HCT116 (cell line): ENCODE results near the gene STIL. TPM values are rescaled to one million over a fixed set of nuclear protein-coding genes. Genes with fewer than 3 reads are reported as not detected.

Experiments used
- ATAC-seq: fragments of 200-7000 bp; cut with Tn5 transposase; 2 replicates; pipeline ENCODE4 v1.9.1; 2020; ENCODE audit warnings: mild to moderate bottlenecking, moderate library complexity
- BruUV-seq: library from RNA; stranded (reverse); fragments of 400-500 nt; replicated peaks from 2 replicates; lab custom pipeline; 2021; lab: Mats Ljungman, UMichigan
- CTCF ChIA-PET: fragments of 300-600 bp; sonication (Branson Sonifier 250); formaldehyde crosslinking; loops from one replicate; lab custom pipeline; 2021; ENCODE audit warnings: antibody characterized with exemption; lab: Charles Lee
- POLR2A ChIA-PET: fragments of 300-600, 350-600 bp; sonication (Branson Sonifier 250); formaldehyde crosslinking; loops from one replicate; lab custom pipeline; 2021; ENCODE audit warnings: antibody characterized with exemption; lab: Charles Lee
- RAD21 ChIA-PET, 2 experiments: fragments of 300-600 bp; sonication (Branson Sonifier 250); formaldehyde crosslinking; loops; one replicate each; lab custom pipeline; 2023; ENCODE audit warnings: low total read pairs in 2 of 2; ENCODE audit not compliant: uncharacterized antibody in 2 of 2, unreplicated experiment in 2 of 2, low non-redundant PET in 1 of 2; lab: Charles Lee
- DNase-seq: peaks from one replicate; pipeline ENCODE4 v3.0.0-alpha.2; 2010; ENCODE audit warnings: low read depth, low spot score
- H2AFZ ChIP-seq: fragments of 200-600 bp; shearing (Covaris generic), sonication (generic); 2 replicates; pipeline ENCODE4 v1.6.1; 2017; ENCODE audit warnings: low read depth, mixed run types, mixed read lengths, antibody characterized with exemption, low read length; ENCODE audit not compliant: poor library complexity, severe bottlenecking
- H3K27ac ChIP-seq: 2 replicates; pipeline ENCODE4 v1.5.1; 2012; ENCODE audit warnings: low read depth, low read length
- H3K27me3 ChIP-seq: fragments of 200-600 bp; sonication (generic); 2 replicates; pipeline ENCODE4 v1.6.1; 2016; ENCODE audit warnings: mixed run types, low read length, mixed read lengths; ENCODE audit not compliant: insufficient read depth
- H3K36me3 ChIP-seq, 2 experiments: fragments of 200-500 bp in 1 of 2; fragments of 200-600 bp in 1 of 2; sonication (Bioruptor generic) in 1 of 2; sonication (generic) in 1 of 2; 2 replicates each; pipeline versions ENCODE4 v1.5.1 to v1.6.1; 2014 to 2016; ENCODE audit warnings: low read length in 2 of 2, inconsistent platforms in 1 of 2, mixed read lengths in 1 of 2, mixed run types in 1 of 2; ENCODE audit not compliant: insufficient read depth in 2 of 2, control insufficient read depth in 1 of 2
- H3K4me1 ChIP-seq, 2 experiments: fragments of 200-600 bp in 1 of 2; sonication (generic) in 1 of 2; 2 replicates each; pipeline versions ENCODE4 v1.5.1 to v1.6.1; 2012 to 2017; ENCODE audit warnings: low read length in 2 of 2, inconsistent platforms in 1 of 2, mild to moderate bottlenecking in 1 of 2, mixed read lengths in 1 of 2, mixed run types in 1 of 2, moderate library complexity in 1 of 2; ENCODE audit not compliant: insufficient read depth in 2 of 2, control insufficient read depth in 1 of 2
- H3K4me2 ChIP-seq: fragments of 200-600 bp; sonication (generic); 2 replicates; pipeline ENCODE4 v1.6.1; 2017; ENCODE audit warnings: mixed run types, low read length, mixed read lengths
- H3K4me3 ChIP-seq, 2 experiments: fragments of 200-600 bp in 1 of 2; sonication (generic) in 1 of 2; replicated peaks in 1 of 2; 2 replicates each; pipeline ENCODE4 v1.5.1; 2011 to 2016; ENCODE audit warnings: low read length in 2 of 2, control low read depth in 1 of 2, low read depth in 1 of 2, mild to moderate bottlenecking in 1 of 2, mixed read lengths in 1 of 2, mixed run types in 1 of 2
- H3K79me2 ChIP-seq: fragments of 200-600 bp; sonication (generic); 2 replicates; pipeline ENCODE4 v1.6.1; 2017; ENCODE audit warnings: mild to moderate bottlenecking, mixed run types, low read length, moderate library complexity, mixed read lengths; ENCODE audit not compliant: insufficient read depth
- H3K9ac ChIP-seq: fragments of 200-600 bp; sonication (generic); 2 replicates; pipeline ENCODE4 v1.6.1; 2016; ENCODE audit warnings: low read length, mixed read lengths
- H3K9me2 ChIP-seq: fragments of 200-600 bp; sonication (generic), shearing (Covaris generic); 2 replicates; pipeline ENCODE4 v1.6.1; 2017; ENCODE audit warnings: mixed run types, mild to moderate bottlenecking, moderate library complexity; ENCODE audit not compliant: insufficient read depth
- H3K9me3 ChIP-seq, 2 experiments: fragments of 200-500 bp in 1 of 2; fragments of 200-600 bp in 1 of 2; sonication (Bioruptor generic) in 1 of 2; sonication (generic) in 1 of 2; 2 replicates each; pipeline ENCODE4 v1.6.1; 2014 to 2017; ENCODE audit warnings: low read length in 2 of 2, mixed read lengths in 2 of 2, inconsistent platforms in 1 of 2, low read depth in 1 of 2, mild to moderate bottlenecking in 1 of 2, mixed run types in 1 of 2, moderate library complexity in 1 of 2; ENCODE audit not compliant: control insufficient read depth in 1 of 2, insufficient read depth in 1 of 2
- H4K20me1 ChIP-seq: fragments of 200-600 bp; sonication (generic), shearing (Covaris generic); 2 replicates; pipeline ENCODE4 v1.6.1; 2017; ENCODE audit warnings: mixed run types, mild to moderate bottlenecking, moderate library complexity; ENCODE audit not compliant: insufficient read depth
- CBX3 ChIP-seq: IDR thresholded peaks from 2 replicates; pipeline ENCODE4 v1.6.1; 2012; ENCODE audit warnings: low read depth
- CEBPB ChIP-seq: IDR thresholded peaks from 2 replicates; pipeline ENCODE4 v1.6.1; 2012; ENCODE audit warnings: low read depth
- EGR1 ChIP-seq: IDR thresholded peaks from 2 replicates; pipeline ENCODE4 v1.6.1; 2012; ENCODE audit warnings: low read depth
- ELF1 ChIP-seq: IDR thresholded peaks from 2 replicates; pipeline ENCODE4 v1.6.1; 2012; ENCODE audit warnings: low read depth, borderline replicate concordance
- EZH2 ChIP-seq: fragments of 200-600 bp; sonication (generic); IDR thresholded peaks from 2 replicates; pipeline ENCODE4 v1.6.1; 2017; ENCODE audit warnings: antibody characterized with exemption, mixed run types
- EZH2phosphoT487 ChIP-seq: fragments of 200-600 bp; IDR thresholded peaks from 2 replicates; pipeline ENCODE4 v1.6.1; 2018; ENCODE audit warnings: antibody characterized with exemption, borderline replicate concordance
- FOSL1 ChIP-seq: IDR thresholded peaks from 2 replicates; pipeline ENCODE4 v1.6.1; 2012; ENCODE audit warnings: low read depth
- JUND ChIP-seq: IDR thresholded peaks from 2 replicates; pipeline ENCODE4 v1.6.1; 2012
- POLR2A ChIP-seq: IDR thresholded peaks from 2 replicates; pipeline ENCODE4 v1.7.0; 2011; ENCODE audit warnings: borderline replicate concordance; ENCODE audit not compliant: insufficient read depth, insufficient read length; ENCODE audit errors: extremely low read depth
- RAD21 ChIP-seq: IDR thresholded peaks from 2 replicates; pipeline ENCODE4 v1.6.1; 2012; ENCODE audit warnings: low read depth, mild to moderate bottlenecking
- SIN3A ChIP-seq: IDR thresholded peaks from 2 replicates; pipeline ENCODE4 v1.6.1; 2012; ENCODE audit warnings: low read depth
- SP1 ChIP-seq: IDR thresholded peaks from 2 replicates; pipeline ENCODE4 v1.6.1; 2012; ENCODE audit warnings: low read depth
- SRF ChIP-seq: IDR thresholded peaks from 2 replicates; pipeline ENCODE4 v1.6.1; 2012; ENCODE audit warnings: low read depth
- TCF7L2 ChIP-seq: IDR thresholded peaks from 2 replicates; pipeline ENCODE4 v1.7.0; 2011; ENCODE audit warnings: borderline replicate concordance, inconsistent platforms; ENCODE audit not compliant: insufficient read depth, insufficient read length; ENCODE audit errors: extremely low read depth
- YY1 ChIP-seq: IDR thresholded peaks from 2 replicates; pipeline ENCODE4 v1.6.1; 2011; ENCODE audit warnings: low read length, low read depth, moderate library complexity, mild to moderate bottlenecking; ENCODE audit not compliant: insufficient replicate concordance; ENCODE audit errors: extremely low read depth
- ZFX ChIP-seq: fragments of 450-650 bp; IDR thresholded peaks from 2 replicates; pipeline ENCODE4 v1.6.1; 2017
- intact Hi-C: fragments of 100-400 bp; cut with micrococcal nuclease; formaldehyde crosslinking; loops from 2 replicates; pipeline ENCODE4 v1.10.0; 2022
- total RNA-seq: library from RNA; stranded (reverse); gene quantifications from one replicate; pipeline ENCODE4 v1.2.1, GENCODE V29; 2021; ENCODE audit not compliant: unreplicated experiment
- TF ChIP-seq, protein P1 (sequence below): IDR thresholded peaks from 2 replicates; pipeline ENCODE4 v1.6.1; 2012; ENCODE audit warnings: low read depth
- TF ChIP-seq, protein P2 (sequence below): IDR thresholded peaks from 2 replicates; pipeline ENCODE4 v1.6.1; 2012
- TF ChIP-seq, protein P3 (sequence below): IDR thresholded peaks from 2 replicates; pipeline ENCODE4 v1.6.1; 2012
- TF ChIP-seq, protein P4 (sequence below), 3 experiments: fragments of 200-600 bp in 1 of 3; sonication (generic) in 1 of 3; IDR thresholded peaks in 2 of 3; conservative IDR thresholded peaks in 1 of 3; 2 replicates each; pipeline ENCODE4 v1.5.1; 2012 to 2017; ENCODE audit warnings: low read depth in 2 of 3, low read length in 2 of 3, antibody characterized with exemption in 1 of 3, borderline replicate concordance in 1 of 3, control low read depth in 1 of 3, mild to moderate bottlenecking in 1 of 3, mixed read lengths in 1 of 3, mixed run types in 1 of 3, moderate library complexity in 1 of 3; ENCODE audit not compliant: insufficient read depth in 1 of 3

Gene STIL
- total RNA-seq, 1 experiment from 2014 or later: 34.4 TPM

DNA sequence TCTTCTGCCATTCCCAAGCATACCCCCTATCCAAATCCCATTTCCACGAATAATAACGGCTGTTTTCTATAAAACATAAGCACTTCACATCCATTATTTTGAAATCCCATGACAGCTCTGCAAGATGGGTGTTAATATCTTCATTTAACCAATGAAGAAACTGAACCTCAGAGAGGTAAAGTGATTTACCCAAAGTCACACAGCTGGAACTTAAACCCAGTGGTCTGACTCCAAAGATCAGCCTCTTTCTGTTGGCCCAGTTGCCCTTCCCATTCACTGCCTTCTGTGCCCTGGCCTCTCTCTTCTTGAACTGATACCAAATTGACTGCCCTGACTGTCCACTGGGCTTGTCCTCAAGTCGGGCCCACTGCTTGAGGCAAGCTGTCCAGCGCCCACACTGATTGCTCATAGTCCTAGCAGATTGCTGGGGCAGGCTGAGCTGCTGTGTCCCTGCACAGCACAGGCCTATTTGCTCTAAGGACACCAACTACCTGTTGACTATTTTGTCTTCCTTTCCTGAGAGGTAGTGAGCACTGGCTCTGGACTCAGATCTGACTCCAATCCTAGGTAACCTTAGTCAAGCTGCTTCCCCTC is 101.2 kb downstream of the STIL start:
- no peaks in the 10 kb centered on the region for H3K27me3 ChIP-seq
- no peak overlapping the region for H3K4me3 ChIP-seq
- no peak overlapping the region for H2AFZ ChIP-seq
- POLR2A ChIA-PET: no interaction called here
- no peaks in the 10 kb centered on the region for H3K9me3 ChIP-seq
- no peak overlapping the region for H3K4me2 ChIP-seq
- H3K4me1 ChIP-seq: no peaks in the 10 kb centered on the region
- H3K36me3 ChIP-seq: no peaks in the 10 kb centered on the region
- no peaks in the 10 kb centered on the region for H3K9me2 ChIP-seq
- H3K27ac ChIP-seq: no peak overlapping the region
- RAD21 ChIA-PET: no interaction called here
- no peak for TF ChIP-seq CBX3
- TF ChIP-seq, protein P1, sequence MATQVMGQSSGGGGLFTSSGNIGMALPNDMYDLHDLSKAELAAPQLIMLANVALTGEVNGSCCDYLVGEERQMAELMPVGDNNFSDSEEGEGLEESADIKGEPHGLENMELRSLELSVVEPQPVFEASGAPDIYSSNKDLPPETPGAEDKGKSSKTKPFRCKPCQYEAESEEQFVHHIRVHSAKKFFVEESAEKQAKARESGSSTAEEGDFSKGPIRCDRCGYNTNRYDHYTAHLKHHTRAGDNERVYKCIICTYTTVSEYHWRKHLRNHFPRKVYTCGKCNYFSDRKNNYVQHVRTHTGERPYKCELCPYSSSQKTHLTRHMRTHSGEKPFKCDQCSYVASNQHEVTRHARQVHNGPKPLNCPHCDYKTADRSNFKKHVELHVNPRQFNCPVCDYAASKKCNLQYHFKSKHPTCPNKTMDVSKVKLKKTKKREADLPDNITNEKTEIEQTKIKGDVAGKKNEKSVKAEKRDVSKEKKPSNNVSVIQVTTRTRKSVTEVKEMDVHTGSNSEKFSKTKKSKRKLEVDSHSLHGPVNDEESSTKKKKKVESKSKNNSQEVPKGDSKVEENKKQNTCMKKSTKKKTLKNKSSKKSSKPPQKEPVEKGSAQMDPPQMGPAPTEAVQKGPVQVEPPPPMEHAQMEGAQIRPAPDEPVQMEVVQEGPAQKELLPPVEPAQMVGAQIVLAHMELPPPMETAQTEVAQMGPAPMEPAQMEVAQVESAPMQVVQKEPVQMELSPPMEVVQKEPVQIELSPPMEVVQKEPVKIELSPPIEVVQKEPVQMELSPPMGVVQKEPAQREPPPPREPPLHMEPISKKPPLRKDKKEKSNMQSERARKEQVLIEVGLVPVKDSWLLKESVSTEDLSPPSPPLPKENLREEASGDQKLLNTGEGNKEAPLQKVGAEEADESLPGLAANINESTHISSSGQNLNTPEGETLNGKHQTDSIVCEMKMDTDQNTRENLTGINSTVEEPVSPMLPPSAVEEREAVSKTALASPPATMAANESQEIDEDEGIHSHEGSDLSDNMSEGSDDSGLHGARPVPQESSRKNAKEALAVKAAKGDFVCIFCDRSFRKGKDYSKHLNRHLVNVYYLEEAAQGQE: no peak
- no peak for TF ChIP-seq YY1
- no peak for TF ChIP-seq SIN3A
- no peak for TF ChIP-seq EZH2
- TF ChIP-seq EZH2phosphoT487: no peak
- TF ChIP-seq SRF: no peak
- no peak for TF ChIP-seq RAD21
- TF ChIP-seq JUND: no peak
- TF ChIP-seq POLR2A: no peak
- no peak for TF ChIP-seq ELF1
- TF ChIP-seq, protein P2, sequence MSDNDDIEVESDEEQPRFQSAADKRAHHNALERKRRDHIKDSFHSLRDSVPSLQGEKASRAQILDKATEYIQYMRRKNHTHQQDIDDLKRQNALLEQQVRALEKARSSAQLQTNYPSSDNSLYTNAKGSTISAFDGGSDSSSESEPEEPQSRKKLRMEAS: no peak
- TF ChIP-seq CEBPB: no peak
- TF ChIP-seq, protein P3, sequence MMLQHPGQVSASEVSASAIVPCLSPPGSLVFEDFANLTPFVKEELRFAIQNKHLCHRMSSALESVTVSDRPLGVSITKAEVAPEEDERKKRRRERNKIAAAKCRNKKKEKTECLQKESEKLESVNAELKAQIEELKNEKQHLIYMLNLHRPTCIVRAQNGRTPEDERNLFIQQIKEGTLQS: no peak
- TF ChIP-seq EGR1: no peak
- TF ChIP-seq, protein P4, sequence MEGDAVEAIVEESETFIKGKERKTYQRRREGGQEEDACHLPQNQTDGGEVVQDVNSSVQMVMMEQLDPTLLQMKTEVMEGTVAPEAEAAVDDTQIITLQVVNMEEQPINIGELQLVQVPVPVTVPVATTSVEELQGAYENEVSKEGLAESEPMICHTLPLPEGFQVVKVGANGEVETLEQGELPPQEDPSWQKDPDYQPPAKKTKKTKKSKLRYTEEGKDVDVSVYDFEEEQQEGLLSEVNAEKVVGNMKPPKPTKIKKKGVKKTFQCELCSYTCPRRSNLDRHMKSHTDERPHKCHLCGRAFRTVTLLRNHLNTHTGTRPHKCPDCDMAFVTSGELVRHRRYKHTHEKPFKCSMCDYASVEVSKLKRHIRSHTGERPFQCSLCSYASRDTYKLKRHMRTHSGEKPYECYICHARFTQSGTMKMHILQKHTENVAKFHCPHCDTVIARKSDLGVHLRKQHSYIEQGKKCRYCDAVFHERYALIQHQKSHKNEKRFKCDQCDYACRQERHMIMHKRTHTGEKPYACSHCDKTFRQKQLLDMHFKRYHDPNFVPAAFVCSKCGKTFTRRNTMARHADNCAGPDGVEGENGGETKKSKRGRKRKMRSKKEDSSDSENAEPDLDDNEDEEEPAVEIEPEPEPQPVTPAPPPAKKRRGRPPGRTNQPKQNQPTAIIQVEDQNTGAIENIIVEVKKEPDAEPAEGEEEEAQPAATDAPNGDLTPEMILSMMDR (IDR thresholded peaks at IDR 0.05 in 2 of 3, conservative IDR thresholded peaks at IDR 0.05 in 1 of 3; ENCODE audit: borderline replicate concordance in 1 of 3, insufficient read depth in 1 of 3, low read depth in 2 of 3, low read length in 2 of 3): no peak
- TF ChIP-seq ZFX: no peak
- TF ChIP-seq TCF7L2: no peak
- TF ChIP-seq FOSL1: no peak
- TF ChIP-seq SP1: no peak
- intact Hi-C loops: no loop called here
- no peaks in the 10 kb centered on the region for H4K20me1 ChIP-seq
- no peaks in the 10 kb centered on the region for H3K79me2 ChIP-seq
- CTCF ChIA-PET: no interaction called here
- H3K9ac ChIP-seq: no peak overlapping the region
- DNase-seq: no peak
- no peak for ATAC-seq
- no TSS peak for BruUV-seq
